Liver (tissue), 9 donors: Measurements from ENCODE around the gene HADHB. TPM values are rescaled to one million over a fixed set of nuclear protein-coding genes. Genes with fewer than 3 reads are reported as not detected.

Source experiments
- DNase-seq: peaks from one replicate; pipeline ENCODE4 v3.0.0-alpha.2; 2017; ENCODE audit warnings: low spot score
- H3K27ac ChIP-seq, 2 donors: one replicate each; pipeline ENCODE4 v1.7.0; 2013; ENCODE audit warnings: inconsistent platforms in 2 of 2, low read length in 2 of 2, control low read depth in 1 of 2, low read depth in 1 of 2, mild to moderate bottlenecking in 1 of 2
- H3K27me3 ChIP-seq, 4 donors: one replicate each; pipeline versions ENCODE4 v1.6.1 to v1.7.0; 2013; ENCODE audit warnings: low read length in 3 of 4, inconsistent platforms in 1 of 4, mild to moderate bottlenecking in 1 of 4, moderate library complexity in 1 of 4; ENCODE audit not compliant: control insufficient read depth in 4 of 4, insufficient read depth in 4 of 4
- H3K36me3 ChIP-seq, 4 donors: one replicate each; pipeline versions ENCODE4 v1.6.1 to v1.7.0; 2013; ENCODE audit warnings: low read length in 3 of 4, mild to moderate bottlenecking in 3 of 4, low read depth in 1 of 4, moderate library complexity in 1 of 4; ENCODE audit not compliant: control insufficient read depth in 4 of 4, insufficient read depth in 3 of 4
- H3K4me1 ChIP-seq, 4 donors: one replicate each; pipeline versions ENCODE4 v1.6.1 to v1.7.0; 2013; ENCODE audit warnings: low read length in 3 of 4, mild to moderate bottlenecking in 3 of 4, moderate library complexity in 1 of 4; ENCODE audit not compliant: control insufficient read depth in 4 of 4, insufficient read depth in 4 of 4
- H3K4me3 ChIP-seq, 3 donors: one replicate each; pipeline versions ENCODE4 v1.6.1 to v1.7.0; 2013; ENCODE audit warnings: low read length in 3 of 3, control low read depth in 1 of 3, low read depth in 1 of 3, mild to moderate bottlenecking in 1 of 3
- H3K9ac ChIP-seq, 2 donors: one replicate each; pipeline ENCODE4 v1.7.0; 2013; ENCODE audit warnings: low read length in 2 of 2, mild to moderate bottlenecking in 2 of 2, moderate library complexity in 2 of 2, control low read depth in 1 of 2, low read depth in 1 of 2
- H3K9me3 ChIP-seq, 4 donors: one replicate each; pipeline versions ENCODE4 v1.6.1 to v1.7.0; 2013; ENCODE audit warnings: low read length in 3 of 4; ENCODE audit not compliant: control insufficient read depth in 4 of 4
- ATF3 ChIP-seq: IDR thresholded peaks from 2 replicates; pipeline ENCODE4 v1.6.1; 2016; ENCODE audit warnings: antibody characterized with exemption
- CTCF ChIP-seq: fragments of 150-350 bp; IDR thresholded peaks from 2 replicates; pipeline ENCODE4 v1.5.1; 2017; ENCODE audit warnings: improper control_type of control experiment, low read depth, low read length; ENCODE audit not compliant: missing input control
- EGR1 ChIP-seq, 2 donors: IDR thresholded peaks; 2 replicates each; pipeline ENCODE4 v1.6.1; 2016 to 2018; ENCODE audit warnings: antibody characterized with exemption in 2 of 2, low read depth in 2 of 2
- FOXA1 ChIP-seq: IDR thresholded peaks from 2 replicates; pipeline ENCODE4 v1.6.1; 2016; ENCODE audit warnings: antibody characterized with exemption
- FOXA2 ChIP-seq: IDR thresholded peaks from 2 replicates; pipeline ENCODE4 v1.6.1; 2016; ENCODE audit warnings: antibody characterized with exemption
- HNF4A ChIP-seq, 2 donors: conservative IDR thresholded peaks; 2 replicates each; pipeline ENCODE4 v1.6.1; 2016; ENCODE audit warnings: antibody characterized with exemption in 2 of 2, mild to moderate bottlenecking in 2 of 2
- HNF4G ChIP-seq: IDR thresholded peaks from 2 replicates; pipeline ENCODE4 v1.6.1; 2016; ENCODE audit warnings: antibody characterized with exemption
- JUND ChIP-seq, 2 donors: IDR thresholded peaks; 2 replicates each; pipeline ENCODE4 v1.6.1; 2016; ENCODE audit warnings: antibody characterized with exemption in 2 of 2
- MAX ChIP-seq: IDR thresholded peaks from 2 replicates; pipeline ENCODE4 v1.6.1; 2016; ENCODE audit warnings: antibody characterized with exemption
- NR2F2 ChIP-seq: IDR thresholded peaks from 2 replicates; pipeline ENCODE4 v1.6.1; 2016; ENCODE audit warnings: antibody characterized with exemption
- RAD21 ChIP-seq, 2 donors: IDR thresholded peaks; 2 replicates each; pipeline ENCODE4 v1.6.1; 2016; ENCODE audit warnings: antibody characterized with exemption in 2 of 2, mild to moderate bottlenecking in 2 of 2
- REST ChIP-seq: IDR thresholded peaks from 2 replicates; pipeline ENCODE4 v1.6.1; 2016; ENCODE audit warnings: antibody characterized with exemption, mild to moderate bottlenecking
- RXRA ChIP-seq, 2 donors: IDR thresholded peaks; 2 replicates each; pipeline ENCODE4 v1.6.1; 2017 to 2018; ENCODE audit warnings: antibody characterized with exemption in 2 of 2, mild to moderate bottlenecking in 1 of 2
- SP1 ChIP-seq: IDR thresholded peaks from 2 replicates; pipeline ENCODE4 v1.6.1; 2018; ENCODE audit warnings: antibody characterized with exemption, mild to moderate bottlenecking
- TAF1 ChIP-seq: conservative IDR thresholded peaks from 2 replicates; pipeline ENCODE4 v1.6.1; 2016; ENCODE audit warnings: antibody characterized with exemption, mild to moderate bottlenecking
- YY1 ChIP-seq: IDR thresholded peaks from 2 replicates; pipeline ENCODE4 v1.6.1; 2016; ENCODE audit warnings: antibody characterized with exemption, mild to moderate bottlenecking
- ZBTB33 ChIP-seq: IDR thresholded peaks from 2 replicates; pipeline ENCODE4 v1.6.1; 2016; ENCODE audit warnings: antibody characterized with exemption
- WGBS: extraction: QIAGEN DNeasy Blood & Tissue Kit; methylation state at CpG from one replicate; pipeline ENCODE4 v1.1.7; 2013; 5-methylcytosine and 5-hydroxymethylcytosine counted together
- polyA plus RNA-seq, 2 donors: library from polyadenylated mRNA; stranded (reverse) in 1 of 2; unstranded in 1 of 2; fragments of 200-250 nt in 1 of 2; fragments of >200 nt in 1 of 2; fragmentation: Nextera tagmentation in 1 of 2; extraction: Ambion mirVana in 1 of 2; gene quantifications; one replicate each; pipeline versions ENCODE4 v1.2.1 to v1.2.3, GENCODE V29; 2013 to 2015
- total RNA-seq, 2 donors: library from RNA; depleted of rRNA; stranded (reverse); fragments of >200 nt; gene quantifications; one replicate each; pipeline ENCODE4 v1.2.3, GENCODE V29; 2014
- donor health status: healthy.
- donor health status: healthy.
- donor health status: healthy.
- donor health status: healthy.
- donor health status: healthy.

The HADHB gene
- total and polyA plus RNA-seq, 4 donors: 103 to 284 (median 261) TPM

- WGBS: 93% methylated on average over 2 of the region's 2 CpGs
- H3K4me3 ChIP-seq: no peak overlapping the region
- H3K4me1 ChIP-seq: no peaks in the 10 kb centered on the region
- no peak overlapping the region for H3K27ac ChIP-seq
- no peaks in the 10 kb centered on the region for H3K9me3 ChIP-seq
- no peaks in the 10 kb centered on the region for H3K36me3 ChIP-seq
- no peaks in the 10 kb centered on the region for H3K27me3 ChIP-seq
- no peak for TF ChIP-seq JUND (IDR thresholded peaks at IDR 0.05)
- no peak for TF ChIP-seq SP1
- TF ChIP-seq HNF4G: no peak
- TF ChIP-seq HNF4A (conservative IDR thresholded peaks at IDR 0.05): no peak
- no peak for TF ChIP-seq FOXA2
- TF ChIP-seq REST: no peak
- no peak for TF ChIP-seq ZBTB33
- TF ChIP-seq ATF3: no peak
- TF ChIP-seq EGR1 (IDR thresholded peaks at IDR 0.05; ENCODE audit: low read depth in 2 of 2): no peak
- no peak for TF ChIP-seq YY1
- TF ChIP-seq NR2F2: no peak
- no peak for DNase-seq
- no peak overlapping the region for H3K9ac ChIP-seq
Measured at GRCh38 chr2:26336719-26337118, 92.0 kb downstream of the HADHB start.

- no peak for DNase-seq
- Histone ChIP-seq H3K9me3 (no peaks in the 10 kb centered on the region), H3K27me3 (no peaks in the 10 kb centered on the region), H3K9ac (no peak overlapping the region), H3K36me3 (no peaks in the 10 kb centered on the region), H3K27ac (no peak overlapping the region), H3K4me1 (no peaks in the 10 kb centered on the region), H3K4me3 (no peak overlapping the region)
- TF ChIP-seq TAF1 (no peak), JUND (IDR thresholded peaks at IDR 0.05) (no peak), RAD21 (IDR thresholded peaks at IDR 0.05) (no peak), NR2F2 (no peak), HNF4G (no peak), EGR1 (IDR thresholded peaks at IDR 0.05; ENCODE audit: low read depth in 2 of 2) (no peak), SP1 (no peak), CTCF (no peak), FOXA1 (no peak), REST (no peak), FOXA2 (no peak), MAX (no peak), ATF3 (no peak), ZBTB33 (no peak), RXRA (IDR thresholded peaks at IDR 0.05) (no peak)
- 97% methylated on average over 2 of the region's 2 CpGs for WGBS
Measured at GRCh38 chr2:26337298-26337697, 92.6 kb downstream of the HADHB start.
